Measurements from ENCODE around the gene ADGRV1. TPM values are rescaled to one million over a fixed set of nuclear protein-coding genes. Genes with fewer than 3 reads are reported as not detected.

Gene ADGRV1
- polyA plus RNA-seq, 2 of the 4 experiments (the other 2 are of a cell fraction) = 0.70 to 3.7 TPM

- ChIA-PET CTCF (no interaction called here), POLR2A (no interaction called here)
- no peak for FAIRE-seq
These were observed 79.1 kb downstream of the ADGRV1 start for GRCh38 chr5:90637731-90638130.

GRCh38 chr5:90638878-90639277 is 80.3 kb downstream of the ADGRV1 start:
- no peak for FAIRE-seq
- Histone ChIP-seq H3K4me3 (no peak overlapping the region), H3K4me1 (no peaks in the 10 kb centered on the region), H3K9me3 (no peaks in the 10 kb centered on the region), H3K4me2 (no peak overlapping the region), H3K27ac (no peak overlapping the region)
- ATAC-seq = no peak
- no peak for DNase-seq (ENCODE audit: low read depth in 1 of 2, low spot score in 1 of 2)
- ChIA-PET CTCF (no interaction called here), POLR2A (no interaction called here)
- TF ChIP-seq NR3C1 (IDR thresholded peaks at IDR 0.05) (no peak), CTCF (IDR thresholded peaks at IDR 0.05) (no peak), EHMT2 (IDR thresholded peaks at IDR 0.05; ENCODE audit: low read depth) (no peak), FOXS1 (CRISPR knock-in tag; IDR thresholded peaks at IDR 0.05) (no peak), HDAC2 (IDR thresholded peaks at IDR 0.05) (no peak), MYC (IDR thresholded peaks at IDR 0.05; ENCODE audit: borderline replicate concordance, low read length) (no peak), CBX8 (IDR thresholded peaks at IDR 0.05) (no peak), POLR2A (IDR thresholded peaks at IDR 0.05; ENCODE audit: low read length) (no peak), REST (IDR thresholded peaks at IDR 0.05) (no peak), NPAS2 (CRISPR knock-in tag; IDR thresholded peaks at IDR 0.05; ENCODE audit: borderline replicate concordance) (no peak), CEBPB (IDR thresholded peaks at IDR 0.05) (no peak), SREBF2 (IDR thresholded peaks at IDR 0.05) (no peak)
- 44% methylated on average over 6 of the region's 6 CpGs for WGBS (ENCODE audit: missing lambda C conversion rate)

More at GRCh38 chr5:90637731-90638130, 79.1 kb downstream of the ADGRV1 start:
- H3K4me3 ChIP-seq = no peak overlapping the region
- no peak for TF ChIP-seq ZC3H11A (IDR thresholded peaks at IDR 0.05)
- no peak for TF ChIP-seq ATOH8 (CRISPR knock-in tag; IDR thresholded peaks at IDR 0.05; ENCODE audit: low read depth)
- no peak for TF ChIP-seq POLR2AphosphoS2 (conservative IDR thresholded peaks at IDR 0.05; ENCODE audit: low read length)
- TF ChIP-seq RARB (CRISPR knock-in tag; IDR thresholded peaks at IDR 0.05) = no peak
- TF ChIP-seq RNF2 (IDR thresholded peaks at IDR 0.05; ENCODE audit: borderline replicate concordance, low read depth) = no peak
- no peak for TF ChIP-seq NFE2L2 (conservative IDR thresholded peaks at IDR 0.05; ENCODE audit: low read length)
- no peak for TF ChIP-seq EHF (CRISPR knock-in tag; IDR thresholded peaks at IDR 0.05)
- no peak for TF ChIP-seq EHMT2 (IDR thresholded peaks at IDR 0.05; ENCODE audit: low read depth)
- TF ChIP-seq CTCF (IDR thresholded peaks at IDR 0.05) = no peak
- no peak for TF ChIP-seq FOXS1 (CRISPR knock-in tag; IDR thresholded peaks at IDR 0.05)
- no peak for TF ChIP-seq CHD4 (IDR thresholded peaks at IDR 0.05; ENCODE audit: borderline replicate concordance)
- DNase-seq (ENCODE audit: low read depth in 1 of 2, low spot score in 1 of 2) = no peak
- no peaks in the 10 kb centered on the region for H3K4me1 ChIP-seq
- no peak overlapping the region for H3K27ac ChIP-seq
- no peaks in the 10 kb centered on the region for H3K9me3 ChIP-seq
- H3K4me2 ChIP-seq = no peak overlapping the region
- WGBS (ENCODE audit: missing lambda C conversion rate) = 27% methylated on average over 3 of the region's 3 CpGs
- no peak for ATAC-seq
